IMR-90 (cell line): Measurements from ENCODE around the gene ORM1. TPM values are rescaled to one million over a fixed set of nuclear protein-coding genes. Genes with fewer than 3 reads are reported as not detected.
A peak's percentile ranks its signal among the peaks of the same experiment; 100 is the strongest.

ENCODE experiments used
- ATAC-seq: fragments of 200-7000 bp; cut with Tn5 transposase; 2 replicates; pipeline ENCODE4 v1.9.1; 2020; ENCODE audit warnings: low read depth, mild to moderate bottlenecking, moderate library complexity
- BruUV-seq: library from RNA; stranded (reverse); fragments of 400-500 nt; replicated peaks from 2 replicates; lab custom pipeline; 2021; lab: Mats Ljungman, UMichigan
- CTCF ChIA-PET: fragments of 300-600 bp; formaldehyde crosslinking; extraction: SDS; loops from one replicate; lab custom pipeline; 2021; ENCODE audit warnings: antibody characterized with exemption; lab: Yijun Ruan, JAX
- POLR2A ChIA-PET: fragments of 300-600 bp; sonication (Branson Sonifier 250); formaldehyde crosslinking; loops from one replicate; lab custom pipeline; 2022; ENCODE audit warnings: antibody characterized with exemption; ENCODE audit not compliant: unreplicated experiment; lab: Charles Lee
- DNase-seq: peaks from one replicate; pipeline ENCODE4 v3.0.0; 2013
- H2AFZ ChIP-seq: replicated peaks from 2 replicates; pipeline ENCODE3; 2013; ENCODE audit warnings: low read length, mild to moderate bottlenecking; ENCODE audit not compliant: poor library complexity
- H2AK5ac ChIP-seq: 2 replicates; pipeline ENCODE4 v1.6.1; 2013; ENCODE audit warnings: low read depth, low read length, inconsistent platforms
- H2AK9ac ChIP-seq: replicated peaks from 2 replicates; pipeline ENCODE3; 2013; ENCODE audit warnings: mild to moderate bottlenecking, low read depth, low read length, moderate library complexity; ENCODE audit not compliant: poor library complexity
- H2BK120ac ChIP-seq: 2 replicates; pipeline ENCODE4 v1.6.1; 2013; ENCODE audit warnings: low read depth, low read length, inconsistent platforms
- H2BK15ac ChIP-seq: 3 replicates; pipeline ENCODE4 v1.6.1; 2013; ENCODE audit warnings: low read depth, low read length, inconsistent platforms
- H2BK20ac ChIP-seq: 2 replicates; pipeline ENCODE4 v1.6.1; 2013; ENCODE audit warnings: low read depth, mild to moderate bottlenecking, inconsistent platforms, low read length, moderate library complexity
- H2BK5ac ChIP-seq: 2 replicates; pipeline ENCODE4 v1.6.1; 2013; ENCODE audit warnings: mild to moderate bottlenecking, low read depth, low read length, inconsistent platforms; ENCODE audit not compliant: poor library complexity, severe bottlenecking
- H3K14ac ChIP-seq: replicated peaks from 2 replicates; pipeline ENCODE4 v1.6.1; 2013; ENCODE audit warnings: low read depth, low read length, inconsistent platforms
- H3K18ac ChIP-seq: 2 replicates; pipeline ENCODE4 v1.6.1; 2013; ENCODE audit warnings: low read depth, low read length, control low read depth
- H3K23ac ChIP-seq: 2 replicates; pipeline ENCODE4 v1.6.1; 2013; ENCODE audit warnings: low read depth, low read length, inconsistent platforms
- H3K27ac ChIP-seq: 2 replicates; pipeline ENCODE4 v1.5.1; 2013; ENCODE audit warnings: mild to moderate bottlenecking, control low read depth, low read length; ENCODE audit not compliant: insufficient read depth
- H3K27me3 ChIP-seq: 2 replicates; pipeline ENCODE4 v1.6.1; 2013; ENCODE audit warnings: low read length; ENCODE audit not compliant: control insufficient read depth, insufficient read depth
- H3K36me3 ChIP-seq: 2 replicates; pipeline ENCODE4 v1.6.1; 2013; ENCODE audit warnings: low read length, mixed read lengths; ENCODE audit not compliant: control insufficient read depth, insufficient read depth
- H3K4ac ChIP-seq: 2 replicates; pipeline ENCODE4 v1.6.1; 2013; ENCODE audit warnings: low read depth, low read length, inconsistent platforms
- H3K4me1 ChIP-seq: 2 replicates; pipeline ENCODE4 v1.6.1; 2013; ENCODE audit warnings: low read length, mixed read lengths; ENCODE audit not compliant: control insufficient read depth, insufficient read depth
- H3K4me2 ChIP-seq: 2 replicates; pipeline ENCODE4 v1.6.1; 2013; ENCODE audit warnings: low read depth, mild to moderate bottlenecking, control low read depth, low read length, moderate library complexity
- H3K4me3 ChIP-seq: 2 replicates; pipeline ENCODE4 v1.5.1; 2013; ENCODE audit warnings: low read depth, mild to moderate bottlenecking, control low read depth, low read length, moderate library complexity; ENCODE audit not compliant: insufficient read depth
- H3K56ac ChIP-seq: 2 replicates; pipeline ENCODE4 v1.6.1; 2013; ENCODE audit warnings: low read length, inconsistent platforms; ENCODE audit not compliant: insufficient read depth; ENCODE audit errors: extremely low read depth
- H3K79me1 ChIP-seq, 2 experiments: 2 replicates each; pipeline ENCODE4 v1.6.1; 2013; ENCODE audit warnings: low read length in 2 of 2, inconsistent platforms in 1 of 2, low read depth in 1 of 2
- H3K9ac ChIP-seq: 2 replicates; pipeline ENCODE4 v1.6.1; 2013; ENCODE audit warnings: low read depth, low read length, control low read depth
- H3K9me1 ChIP-seq: 2 replicates; pipeline ENCODE4 v1.6.1; 2013; ENCODE audit warnings: low read length, inconsistent platforms; ENCODE audit not compliant: insufficient read depth
- H3K9me3 ChIP-seq: 2 replicates; pipeline ENCODE4 v1.6.1; 2013; ENCODE audit warnings: low read length; ENCODE audit not compliant: control insufficient read depth, insufficient read depth
- H4K20me1 ChIP-seq: 2 replicates; pipeline ENCODE4 v1.6.1; 2013; ENCODE audit warnings: low read length, inconsistent platforms; ENCODE audit not compliant: insufficient read depth
- H4K5ac ChIP-seq: 2 replicates; pipeline ENCODE4 v1.6.1; 2013; ENCODE audit warnings: mild to moderate bottlenecking, low read depth, low read length, control low read depth
- H4K8ac ChIP-seq, 2 experiments: 2 replicates each; pipeline ENCODE4 v1.6.1; 2013; ENCODE audit warnings: low read depth in 2 of 2, low read length in 2 of 2, control low read depth in 1 of 2, inconsistent platforms in 1 of 2
- H4K91ac ChIP-seq: 2 replicates; pipeline ENCODE4 v1.6.1; 2013; ENCODE audit warnings: low read depth, low read length, inconsistent platforms; ENCODE audit not compliant: insufficient read depth
- BHLHE40 ChIP-seq: fragments of 150-350 bp; IDR thresholded peaks from 2 replicates; pipeline ENCODE4 v1.6.1; 2016; ENCODE audit warnings: mild to moderate bottlenecking, low read depth, low read length
- CEBPB ChIP-seq: IDR thresholded peaks from 2 replicates; pipeline ENCODE4 v1.6.1; 2012; ENCODE audit warnings: low read depth, low read length, improper control_type of control experiment
- CHD1 ChIP-seq: IDR thresholded peaks from 2 replicates; pipeline ENCODE4 v1.6.1; 2012; ENCODE audit warnings: low read depth, low read length, improper control_type of control experiment
- MAFK ChIP-seq: IDR thresholded peaks from 2 replicates; pipeline ENCODE4 v1.6.1; 2012; ENCODE audit warnings: low read depth, low read length, improper control_type of control experiment
- MAZ ChIP-seq: IDR thresholded peaks from 2 replicates; pipeline ENCODE4 v1.6.1; 2012; ENCODE audit warnings: low read depth, mild to moderate bottlenecking, low read length, improper control_type of control experiment, moderate library complexity, borderline replicate concordance
- NFE2L2 ChIP-seq: fragments of 150-350 bp; IDR thresholded peaks from 2 replicates; pipeline ENCODE4 v1.6.1; 2016; ENCODE audit warnings: low read depth, mild to moderate bottlenecking, low read length
- RCOR1 ChIP-seq: IDR thresholded peaks from 2 replicates; pipeline ENCODE4 v1.6.1; 2012; ENCODE audit warnings: mild to moderate bottlenecking, low read length, improper control_type of control experiment; ENCODE audit not compliant: insufficient replicate concordance
- RFX5 ChIP-seq: IDR thresholded peaks from 2 replicates; pipeline ENCODE4 v1.8.0; 2012; ENCODE audit warnings: low read depth, mild to moderate bottlenecking, low read length, moderate library complexity
- SMC3 ChIP-seq: fragments of 150-350 bp; IDR thresholded peaks from 2 replicates; pipeline ENCODE4 v1.6.1; 2016; ENCODE audit warnings: low read depth, mild to moderate bottlenecking, antibody characterized with exemption, low read length, moderate library complexity
- WGBS, 2 experiments: methylation state at CpG; one replicate each; pipeline versions ENCODE4 v1.1.5 to v1.1.7; 2013; ENCODE audit warnings: missing lambda C conversion rate in 2 of 2; ENCODE audit not compliant: insufficient read length in 1 of 2; ENCODE audit errors: extremely low coverage in 2 of 2; 5-methylcytosine and 5-hydroxymethylcytosine counted together
- dilution Hi-C: fragments of 300-500 bp; cut with HindIII; formaldehyde crosslinking; loops from one replicate; pipeline ENCODE4 v1.14.3; 2018; ENCODE audit warnings: low sequenced_read_pairs; ENCODE audit not compliant: unreplicated experiment
- in situ Hi-C: fragments of 300-500 bp; cut with MboI; formaldehyde crosslinking; loops from 3 replicates; pipeline ENCODE4 v1.14.3; 2019; ENCODE audit warnings: low sequenced_read_pairs, inconsistent platforms, mixed read lengths
- intact Hi-C: fragments of 100-400 bp; cut with micrococcal nuclease; formaldehyde crosslinking; loops from 2 replicates; pipeline ENCODE4 v1.10.0; 2022
- polyA plus RNA-seq, 3 experiments: library from polyadenylated mRNA; depleted of rRNA; stranded (reverse); fragments of >200 nt; gene quantifications; 2 replicates each; pipeline ENCODE4 v1.2.3, GENCODE V29; 2012; ENCODE audit warnings: low replicate concordance in 1 of 3
- total RNA-seq: library from RNA; depleted of rRNA; stranded (reverse); fragments of >200 nt; gene quantifications from 2 replicates; pipeline ENCODE4 v1.2.3, GENCODE V29; 2012
- TF ChIP-seq, protein P1 (sequence below): fragments of 150-350 bp; IDR thresholded peaks from 2 replicates; pipeline ENCODE4 v1.6.1; 2017; ENCODE audit warnings: mild to moderate bottlenecking, antibody characterized with exemption, low read length, low read depth
- TF ChIP-seq, protein P2 (sequence below): fragments of 150-350 bp; IDR thresholded peaks from 2 replicates; pipeline ENCODE4 v1.6.1; 2016; ENCODE audit warnings: low read depth, mild to moderate bottlenecking, low read length, moderate library complexity, borderline replicate concordance
- TF ChIP-seq, protein P3 (sequence below): conservative IDR thresholded peaks from 2 replicates; pipeline ENCODE4 v1.5.1; 2012; ENCODE audit warnings: mild to moderate bottlenecking, low read depth, low read length, improper control_type of control experiment

The ORM1 gene
- total and polyA plus RNA-seq, 2 of the 4 experiments (the other 2 are of a cell fraction), result 0.18 TPM; not detected in 1

DNA sequence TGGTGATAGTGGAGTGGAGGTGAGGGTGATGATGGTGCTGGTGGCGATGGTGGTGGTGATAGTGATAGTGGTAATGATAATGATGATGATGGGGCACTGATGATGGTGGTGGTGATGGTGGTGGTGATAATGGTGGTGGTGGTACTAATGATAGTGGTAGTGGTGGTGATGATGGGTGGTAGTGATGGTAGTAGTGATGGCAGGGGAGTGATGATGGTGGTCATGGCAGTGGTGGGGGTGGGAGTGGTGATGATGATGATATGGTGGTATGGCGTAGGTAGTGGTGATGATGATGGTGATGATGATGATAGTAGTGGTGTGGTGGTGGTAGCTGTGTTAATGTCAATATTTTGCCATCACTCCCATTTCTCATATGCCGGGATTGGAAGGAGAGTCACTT, 44.5 kb upstream of the ORM1 start:
- POLR2A ChIA-PET, result no interaction called here
- no peak for ATAC-seq

More for the DNA sequence above, 44.5 kb upstream of the ORM1 start:
- no peak overlapping the region for H4K5ac ChIP-seq
- no peak for DNase-seq
- no peak overlapping the region for H3K56ac ChIP-seq
- H2AK5ac ChIP-seq, result peak overlapping the region; percentile 97; the same call in 1 of the 2 replicates
- no peak overlapping the region for H3K4me2 ChIP-seq
- H4K8ac ChIP-seq, result peak overlapping the region in 1 of 2 experiments; percentile 33; a peak in 1 of 4 replicates
- H2BK5ac ChIP-seq, result peak overlapping the region; percentile 14
- H3K9me3 ChIP-seq, result no peaks in the 10 kb centered on the region
- no peak overlapping the region for H3K27ac ChIP-seq
- no peak overlapping the region for H2AK9ac ChIP-seq
- dilution Hi-C loops, result no loop called here
- H3K27me3 ChIP-seq, result no peaks in the 10 kb centered on the region
- H2BK20ac ChIP-seq, result peak overlapping the region; percentile 78; the same call in 1 of the 2 replicates
- H3K9me1 ChIP-seq, result peaks cover 45% of the 10 kb centered on the region
- H3K4me3 ChIP-seq, result no peak overlapping the region
- peaks cover 3% of the 10 kb centered on the region; the same call in 1 of the 2 replicates for H3K36me3 ChIP-seq
- H3K9ac ChIP-seq, result no peak overlapping the region
- no peak for TF ChIP-seq RFX5
- no peak for TF ChIP-seq BHLHE40
- no peak for TF ChIP-seq CHD1
- no peak for TF ChIP-seq MAZ
- TF ChIP-seq NFE2L2, result no peak
- no peak for TF ChIP-seq SMC3
- TF ChIP-seq CEBPB, result no peak
- no peak for TF ChIP-seq RCOR1
- TF ChIP-seq, protein P1, sequence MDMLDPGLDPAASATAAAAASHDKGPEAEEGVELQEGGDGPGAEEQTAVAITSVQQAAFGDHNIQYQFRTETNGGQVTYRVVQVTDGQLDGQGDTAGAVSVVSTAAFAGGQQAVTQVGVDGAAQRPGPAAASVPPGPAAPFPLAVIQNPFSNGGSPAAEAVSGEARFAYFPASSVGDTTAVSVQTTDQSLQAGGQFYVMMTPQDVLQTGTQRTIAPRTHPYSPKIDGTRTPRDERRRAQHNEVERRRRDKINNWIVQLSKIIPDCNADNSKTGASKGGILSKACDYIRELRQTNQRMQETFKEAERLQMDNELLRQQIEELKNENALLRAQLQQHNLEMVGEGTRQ, result no peak
- no peak for TF ChIP-seq MAFK
- TF ChIP-seq, protein P2, sequence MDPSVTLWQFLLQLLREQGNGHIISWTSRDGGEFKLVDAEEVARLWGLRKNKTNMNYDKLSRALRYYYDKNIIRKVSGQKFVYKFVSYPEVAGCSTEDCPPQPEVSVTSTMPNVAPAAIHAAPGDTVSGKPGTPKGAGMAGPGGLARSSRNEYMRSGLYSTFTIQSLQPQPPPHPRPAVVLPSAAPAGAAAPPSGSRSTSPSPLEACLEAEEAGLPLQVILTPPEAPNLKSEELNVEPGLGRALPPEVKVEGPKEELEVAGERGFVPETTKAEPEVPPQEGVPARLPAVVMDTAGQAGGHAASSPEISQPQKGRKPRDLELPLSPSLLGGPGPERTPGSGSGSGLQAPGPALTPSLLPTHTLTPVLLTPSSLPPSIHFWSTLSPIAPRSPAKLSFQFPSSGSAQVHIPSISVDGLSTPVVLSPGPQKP, result no peak
- TF ChIP-seq, protein P3, sequence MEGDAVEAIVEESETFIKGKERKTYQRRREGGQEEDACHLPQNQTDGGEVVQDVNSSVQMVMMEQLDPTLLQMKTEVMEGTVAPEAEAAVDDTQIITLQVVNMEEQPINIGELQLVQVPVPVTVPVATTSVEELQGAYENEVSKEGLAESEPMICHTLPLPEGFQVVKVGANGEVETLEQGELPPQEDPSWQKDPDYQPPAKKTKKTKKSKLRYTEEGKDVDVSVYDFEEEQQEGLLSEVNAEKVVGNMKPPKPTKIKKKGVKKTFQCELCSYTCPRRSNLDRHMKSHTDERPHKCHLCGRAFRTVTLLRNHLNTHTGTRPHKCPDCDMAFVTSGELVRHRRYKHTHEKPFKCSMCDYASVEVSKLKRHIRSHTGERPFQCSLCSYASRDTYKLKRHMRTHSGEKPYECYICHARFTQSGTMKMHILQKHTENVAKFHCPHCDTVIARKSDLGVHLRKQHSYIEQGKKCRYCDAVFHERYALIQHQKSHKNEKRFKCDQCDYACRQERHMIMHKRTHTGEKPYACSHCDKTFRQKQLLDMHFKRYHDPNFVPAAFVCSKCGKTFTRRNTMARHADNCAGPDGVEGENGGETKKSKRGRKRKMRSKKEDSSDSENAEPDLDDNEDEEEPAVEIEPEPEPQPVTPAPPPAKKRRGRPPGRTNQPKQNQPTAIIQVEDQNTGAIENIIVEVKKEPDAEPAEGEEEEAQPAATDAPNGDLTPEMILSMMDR, result no peak
- H2BK15ac ChIP-seq, result peak overlapping the region; percentile 61; the same call in 1 of the 3 replicates
- CTCF ChIA-PET, result interaction anchor here (1.6 kb wide), 1 partner anchor 13 kb away, joined by 4 read pairs; no protein-coding TSS in a partner anchor
- no TSS peak for BruUV-seq
- in situ Hi-C loops, result no loop called here
- 0 out of 2 replicates have a peak overlapping the region, but pooled peaks have one; percentile 1 for H3K14ac ChIP-seq
- peak overlapping the region; percentile 73 for H3K4ac ChIP-seq
- H4K91ac ChIP-seq, result no peak overlapping the region; the same call in 1 of the 2 replicates
- no CpG with 5 or more reads among the region's 3 CpGs for WGBS, 2 experiments
- H3K23ac ChIP-seq, result no peak overlapping the region
- intact Hi-C loops, result no loop called here
- peaks cover 36% of the 10 kb centered on the region for H3K4me1 ChIP-seq
- H2AFZ ChIP-seq, result no peak overlapping the region
- peaks cover 4% of the 10 kb centered on the region for H4K20me1 ChIP-seq
- peak overlapping the region; percentile 40; the same call in 1 of the 2 replicates for H2BK120ac ChIP-seq
- H3K18ac ChIP-seq, result 0 out of 2 replicates have a peak overlapping the region, but pooled peaks have one; percentile 3
- peaks cover 7 to 39% of the 10 kb centered on the region in 2 experiments; a peak in 3 of 4 replicates for H3K79me1 ChIP-seq
